ENCODE results near the gene TIRAP.

- no peak for TF ChIP-seq CTCF (IDR thresholded peaks at IDR 0.05)
- TF ChIP-seq POLR2A (IDR thresholded peaks at IDR 0.05), result no peak
- TF ChIP-seq EP300 (IDR thresholded peaks at IDR 0.05), result no peak
These were observed 21.7 kb downstream of the TIRAP start for GRCh38 chr11:126304457-126305075.
